ENCODE results near the gene SNX13.

SNX13 gene

DNA sequence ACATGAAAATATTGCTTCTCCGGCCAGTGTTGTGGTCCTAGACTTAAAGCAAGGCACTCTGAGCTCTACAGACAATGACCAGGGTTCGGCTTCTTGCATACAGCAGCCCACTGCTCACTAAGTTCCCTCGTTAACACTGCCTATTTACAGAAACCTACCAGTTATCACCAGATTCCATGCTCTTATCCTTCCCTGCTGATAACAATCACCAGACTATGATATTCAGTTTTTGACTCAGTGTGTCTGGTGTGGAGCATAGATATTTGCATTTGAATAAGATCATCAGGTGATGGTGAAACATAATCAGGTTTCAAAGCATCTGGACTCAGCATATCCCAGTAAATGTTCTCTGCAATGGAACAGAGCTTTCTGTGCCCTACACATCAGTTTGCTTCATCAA is 182.3 kb downstream of the SNX13 start:
- FAIRE-seq (no peak), DNase-seq (ENCODE audit: insufficient read length, low spot score) (no peak)
- TF ChIP-seq, protein P1, sequence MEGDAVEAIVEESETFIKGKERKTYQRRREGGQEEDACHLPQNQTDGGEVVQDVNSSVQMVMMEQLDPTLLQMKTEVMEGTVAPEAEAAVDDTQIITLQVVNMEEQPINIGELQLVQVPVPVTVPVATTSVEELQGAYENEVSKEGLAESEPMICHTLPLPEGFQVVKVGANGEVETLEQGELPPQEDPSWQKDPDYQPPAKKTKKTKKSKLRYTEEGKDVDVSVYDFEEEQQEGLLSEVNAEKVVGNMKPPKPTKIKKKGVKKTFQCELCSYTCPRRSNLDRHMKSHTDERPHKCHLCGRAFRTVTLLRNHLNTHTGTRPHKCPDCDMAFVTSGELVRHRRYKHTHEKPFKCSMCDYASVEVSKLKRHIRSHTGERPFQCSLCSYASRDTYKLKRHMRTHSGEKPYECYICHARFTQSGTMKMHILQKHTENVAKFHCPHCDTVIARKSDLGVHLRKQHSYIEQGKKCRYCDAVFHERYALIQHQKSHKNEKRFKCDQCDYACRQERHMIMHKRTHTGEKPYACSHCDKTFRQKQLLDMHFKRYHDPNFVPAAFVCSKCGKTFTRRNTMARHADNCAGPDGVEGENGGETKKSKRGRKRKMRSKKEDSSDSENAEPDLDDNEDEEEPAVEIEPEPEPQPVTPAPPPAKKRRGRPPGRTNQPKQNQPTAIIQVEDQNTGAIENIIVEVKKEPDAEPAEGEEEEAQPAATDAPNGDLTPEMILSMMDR (IDR thresholded peaks at IDR 0.05; ENCODE audit: insufficient read depth, missing control alignments): no peak

DNA sequence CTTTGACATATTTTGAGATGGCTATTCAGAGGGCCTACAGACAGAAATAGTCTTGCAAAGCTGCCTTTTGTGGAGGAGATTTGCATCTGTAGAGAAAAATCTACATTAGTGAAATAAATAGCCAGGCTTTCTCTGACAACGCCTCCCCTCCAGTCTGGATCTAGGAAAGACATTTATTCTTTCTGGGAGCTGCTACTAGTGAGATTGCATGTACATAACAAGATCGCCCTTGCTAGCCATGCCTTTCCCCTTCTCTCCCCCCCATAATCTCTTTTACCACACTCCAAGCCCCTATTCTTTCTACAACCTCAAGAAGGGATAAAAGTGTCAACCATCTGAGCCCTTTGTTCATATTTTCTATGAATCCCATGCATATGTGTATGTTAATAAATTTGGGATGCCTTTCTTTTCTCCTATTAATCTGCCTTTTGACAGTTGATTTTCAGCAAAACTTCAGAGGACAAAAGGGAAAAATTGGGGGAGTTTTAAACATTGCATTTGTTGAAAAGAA is 194.2 kb downstream of the SNX13 start:
- DNase-seq (ENCODE audit: insufficient read length, low spot score): no peak
- TF ChIP-seq, protein P1 (IDR thresholded peaks at IDR 0.05; ENCODE audit: insufficient read depth, missing control alignments): no peak
- no peak for FAIRE-seq

DNA sequence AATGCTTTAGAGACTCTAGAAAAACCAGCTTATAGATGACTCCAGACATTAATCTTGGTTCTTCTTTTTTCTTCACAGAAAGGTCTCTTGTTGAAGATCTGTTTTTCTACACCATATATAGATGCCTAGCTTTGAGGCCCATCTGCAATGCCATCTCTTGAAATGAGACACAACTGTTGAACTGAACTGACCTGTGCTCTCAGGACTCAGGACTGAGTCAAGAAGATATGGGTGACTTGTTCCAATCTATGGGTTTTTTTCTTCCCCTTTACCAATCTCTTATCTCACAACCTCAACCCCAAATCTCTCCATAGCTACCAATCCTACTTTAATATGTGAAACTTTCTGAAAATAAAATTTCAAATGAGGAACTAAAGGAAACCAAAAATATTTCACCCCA is 194.7 kb downstream of the SNX13 start:
- FAIRE-seq (no peak), DNase-seq (ENCODE audit: insufficient read length, low spot score) (no peak)
- TF ChIP-seq, protein P1 (IDR thresholded peaks at IDR 0.05; ENCODE audit: insufficient read depth, missing control alignments): no peak

DNA sequence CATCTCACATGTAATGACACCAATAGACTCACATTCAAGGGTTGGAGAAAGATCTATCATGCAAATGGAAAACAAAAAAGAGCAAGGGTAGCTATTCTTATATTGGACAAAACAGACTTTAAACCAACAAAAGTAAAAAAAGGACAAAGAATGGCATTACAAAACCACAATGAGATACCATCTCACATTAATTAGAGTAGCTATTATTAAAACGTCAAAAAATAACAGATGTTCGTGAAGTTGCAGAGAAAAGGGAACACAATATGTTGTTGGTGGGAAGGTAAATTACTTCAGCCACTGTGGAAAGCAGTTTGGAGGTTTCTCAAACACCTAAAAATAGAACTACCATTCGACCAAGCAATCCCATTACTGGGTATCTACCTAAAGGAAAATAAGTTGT is 197.0 kb downstream of the SNX13 start:
- no peak for DNase-seq (ENCODE audit: insufficient read length, low spot score)
- no peak for FAIRE-seq
- TF ChIP-seq, protein P1 (IDR thresholded peaks at IDR 0.05; ENCODE audit: insufficient read depth, missing control alignments): no peak

DNA sequence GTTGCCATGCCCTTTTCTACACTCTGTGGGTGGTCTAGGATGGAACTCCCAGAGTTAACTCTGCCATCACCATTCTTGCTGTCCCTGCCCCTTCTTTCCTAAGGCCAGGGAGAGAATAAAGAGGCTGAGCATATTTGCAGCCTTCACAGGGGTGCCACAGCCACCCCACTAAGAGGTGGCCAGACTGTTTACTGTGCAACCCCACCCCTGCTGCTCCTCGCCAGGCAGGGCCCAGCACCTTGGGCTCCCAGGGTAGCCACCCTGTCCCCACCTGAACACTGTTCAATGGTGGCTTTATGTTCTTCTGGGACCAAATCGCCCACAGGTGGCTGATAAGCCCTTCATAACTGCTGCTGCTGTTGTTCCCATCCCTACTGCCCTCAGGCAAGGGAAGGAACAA is 198.9 kb downstream of the SNX13 start:
- DNase-seq (ENCODE audit: insufficient read length, low spot score) (no peak), FAIRE-seq (no peak)
- TF ChIP-seq, protein P1 (IDR thresholded peaks at IDR 0.05; ENCODE audit: insufficient read depth, missing control alignments): no peak

Measured in D721Med (cell line).